NK-92 treated with Interleukin-12 subunit alpha and Interleukin-12 subunit beta, amount 100 ng/mL, for 24 hours (cell line): ENCODE data around the gene NFAT5.
"Not testable (repeated sequence)": the region's sequence is repeated elsewhere in the genome, so short reads cannot be mapped to it uniquely, and the experiment has no call there.

Source experiments
- DNase-seq: peaks from one replicate; lab custom pipeline; 2025; lab: John Stamatoyannopoulos, UW

The NFAT5 gene

DNA sequence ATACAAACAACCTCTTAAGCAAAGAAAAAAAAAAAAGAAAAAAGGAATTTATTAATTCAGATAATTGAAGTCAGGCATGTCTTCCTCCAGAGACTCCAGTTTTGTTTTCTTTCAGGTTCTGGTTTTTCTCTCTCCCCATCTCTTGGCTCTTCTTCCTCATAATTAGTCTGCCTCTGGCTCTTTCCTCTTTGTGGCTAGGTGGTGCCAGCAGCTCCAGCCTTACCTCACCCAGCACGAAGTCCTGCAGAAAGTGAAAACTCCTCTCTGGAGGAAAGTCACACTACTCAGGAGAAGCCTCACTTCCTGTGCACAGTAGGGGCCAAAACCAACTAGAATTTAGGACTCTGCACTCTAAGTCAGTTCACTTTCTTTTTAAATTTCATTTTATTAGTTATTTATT is 10.3 kb upstream of the NFAT5 start:
- DNase-seq = no peak

DNA sequence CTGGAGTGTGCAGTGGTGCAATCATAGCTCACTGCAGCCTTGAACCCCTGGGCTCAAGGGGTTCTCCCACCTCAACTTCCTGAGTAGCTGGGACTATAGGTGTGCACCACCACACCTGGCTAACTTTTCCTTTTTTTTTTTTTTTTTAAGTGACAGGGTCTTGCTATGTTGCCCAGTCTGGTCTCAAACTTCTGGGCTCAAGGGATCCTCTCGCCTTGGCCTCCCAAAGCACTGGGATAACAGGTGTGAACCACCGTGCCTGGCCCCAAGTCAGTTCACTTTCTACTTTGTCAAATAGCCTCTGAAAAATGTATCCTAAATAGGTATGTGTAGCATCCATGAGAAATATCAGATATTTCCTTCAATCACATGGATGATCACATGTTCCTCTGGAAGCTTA is 9.9 kb upstream of the NFAT5 start:
- no peak for DNase-seq

DNA sequence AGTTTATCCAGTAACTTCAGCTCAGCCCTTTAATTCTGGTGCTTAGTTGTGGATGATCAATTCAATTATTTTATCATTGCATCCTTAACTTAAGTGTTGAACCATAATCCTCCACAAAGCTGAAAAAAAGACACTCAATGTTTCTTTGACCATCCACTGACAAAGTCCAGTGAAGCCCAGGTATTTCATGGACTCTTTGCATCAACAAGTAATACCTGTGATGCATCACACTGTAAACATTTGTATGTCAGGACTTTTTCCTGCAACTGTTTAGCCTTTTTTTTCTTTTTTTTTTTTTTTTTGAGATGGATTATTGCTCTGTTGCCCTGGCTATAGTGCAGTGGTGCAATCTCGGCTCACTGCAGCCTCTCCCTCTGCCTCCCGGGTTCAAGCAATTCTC is 6.6 kb upstream of the NFAT5 start:
- no peak for DNase-seq

DNA sequence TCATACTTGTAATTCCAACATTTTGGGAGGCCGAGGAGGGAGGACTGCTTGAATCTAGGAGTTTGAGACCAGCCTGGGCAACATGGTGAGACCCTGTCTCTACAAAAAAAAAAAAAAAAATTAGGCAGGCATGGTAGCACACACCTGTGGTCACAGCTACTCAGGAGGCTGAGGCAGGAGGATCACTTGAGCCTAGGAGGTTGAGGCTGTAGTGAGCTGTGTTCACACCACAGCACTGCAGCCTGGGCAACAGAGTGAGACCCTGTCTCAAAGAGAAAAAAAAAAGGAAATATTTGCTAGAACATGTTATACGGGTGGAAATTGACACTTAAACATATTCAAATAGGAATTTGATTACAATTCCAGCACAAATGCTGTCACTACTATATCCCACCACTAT is 4.4 kb upstream of the NFAT5 start:
- DNase-seq = not testable (repeated sequence)

- DNase-seq = no peak
Measured at GRCh38 chr16:69561901-69562300, 3.9 kb upstream of the NFAT5 start.

DNA sequence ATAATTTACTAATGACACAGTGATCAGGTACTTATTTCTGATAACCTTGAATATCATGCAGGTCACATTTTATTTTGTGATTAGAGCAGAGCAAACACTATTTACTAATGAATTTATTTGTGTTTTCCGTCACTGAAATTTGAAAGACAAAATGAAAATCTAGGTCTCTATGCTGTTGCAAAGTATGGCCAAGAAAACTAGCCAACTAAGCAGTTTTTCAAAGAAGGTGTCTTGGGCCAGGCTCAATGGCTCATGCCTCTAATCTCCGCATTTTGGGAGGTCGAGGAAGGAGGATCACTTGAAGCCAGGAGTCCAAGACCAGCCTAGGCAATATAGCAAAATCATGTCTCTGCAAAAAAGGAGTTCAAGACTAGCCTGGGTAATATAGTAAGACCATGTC is 3.0 kb upstream of the NFAT5 start:
- DNase-seq = no peak

DNA sequence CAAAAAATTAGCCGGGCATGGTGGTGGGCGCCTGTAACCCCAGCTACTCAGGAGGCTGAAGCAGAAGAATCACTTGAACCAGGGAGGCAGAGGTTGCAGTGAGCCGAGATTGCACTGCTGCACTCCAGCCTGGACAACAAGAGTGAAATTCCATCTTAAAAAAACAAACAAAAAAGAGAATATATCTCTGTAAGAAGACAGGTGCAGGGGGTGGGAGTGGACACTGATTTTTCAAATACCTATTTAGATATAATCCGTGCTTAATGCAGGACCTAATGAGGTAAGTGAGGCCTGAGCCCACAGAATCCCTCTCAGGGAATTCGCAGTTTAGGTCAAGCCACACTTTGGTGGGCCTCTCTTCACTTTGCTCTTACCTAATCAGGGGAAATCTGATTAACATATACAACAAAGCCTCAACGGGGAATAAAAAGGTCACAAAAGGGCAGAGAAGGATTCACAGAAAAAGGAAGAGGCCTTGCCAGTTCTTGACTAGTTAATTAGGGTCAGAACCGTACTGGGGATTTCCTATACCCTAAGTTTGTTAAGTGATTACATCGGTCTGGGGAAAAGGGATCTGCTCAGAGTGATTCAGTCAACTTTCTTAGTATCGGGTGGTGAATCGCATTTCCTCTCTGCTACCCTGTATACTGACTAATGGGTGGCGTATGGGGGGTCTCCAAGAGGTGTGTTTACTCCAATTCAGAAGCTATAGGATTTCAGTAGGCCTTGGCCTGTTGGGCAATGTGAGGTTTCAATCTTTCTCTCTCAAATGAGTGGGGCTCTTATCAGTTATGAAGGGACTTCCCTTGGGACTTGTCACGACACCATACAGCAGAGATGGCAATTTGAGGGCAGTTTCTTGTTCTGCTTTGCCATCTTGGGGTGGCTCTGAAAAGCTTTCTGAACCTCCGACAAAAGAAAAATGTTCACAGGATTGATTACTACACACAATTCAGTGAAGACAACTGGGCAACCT is 1.9 kb upstream of the NFAT5 start:
- DNase-seq = peak; percentile 40

- DNase-seq = no peak
Measured at GRCh38 chr16:69564845-69565670, 708 bp upstream of the NFAT5 start.

- DNase-seq = peak; percentile 61
Measured at GRCh38 chr16:69566240-69566980, 644 bp downstream of the NFAT5 start.

DNA sequence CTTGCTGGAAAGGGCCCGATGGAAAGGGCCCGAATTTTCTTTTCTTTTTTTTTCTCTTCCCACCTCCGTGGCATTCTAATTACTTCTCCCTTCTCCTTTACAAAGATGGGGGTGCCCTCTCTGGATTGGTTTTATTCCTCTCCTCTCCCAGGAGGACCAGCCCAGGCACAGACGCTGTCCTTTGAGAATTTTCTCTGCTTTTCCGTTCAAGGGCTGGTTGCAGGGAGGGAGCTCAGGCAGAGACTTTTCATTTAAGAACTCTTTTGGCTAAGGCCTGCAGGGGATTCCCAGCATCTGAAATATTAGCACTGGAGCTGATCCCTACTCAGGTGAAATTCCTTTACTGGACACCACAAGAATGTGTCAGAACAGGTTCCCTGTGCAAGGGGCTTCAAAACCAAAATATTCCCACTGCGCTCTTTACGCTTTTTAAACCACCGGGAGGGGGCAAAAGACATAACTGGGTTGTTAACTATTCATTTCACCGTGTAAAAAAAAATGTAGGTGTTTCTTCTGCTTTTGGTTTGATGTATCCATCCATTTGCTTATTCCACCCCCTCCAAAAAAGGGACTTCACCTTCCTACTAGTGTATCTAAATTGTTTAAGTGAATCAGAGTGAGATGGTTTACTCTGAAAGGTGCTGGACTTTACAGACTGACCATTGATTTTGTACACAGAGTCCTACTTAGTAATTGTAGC is 1.4 kb downstream of the NFAT5 start:
- DNase-seq = no peak

GRCh38 chr16:69568676-69569075 is 2.9 kb downstream of the NFAT5 start:
- DNase-seq = no peak

DNA sequence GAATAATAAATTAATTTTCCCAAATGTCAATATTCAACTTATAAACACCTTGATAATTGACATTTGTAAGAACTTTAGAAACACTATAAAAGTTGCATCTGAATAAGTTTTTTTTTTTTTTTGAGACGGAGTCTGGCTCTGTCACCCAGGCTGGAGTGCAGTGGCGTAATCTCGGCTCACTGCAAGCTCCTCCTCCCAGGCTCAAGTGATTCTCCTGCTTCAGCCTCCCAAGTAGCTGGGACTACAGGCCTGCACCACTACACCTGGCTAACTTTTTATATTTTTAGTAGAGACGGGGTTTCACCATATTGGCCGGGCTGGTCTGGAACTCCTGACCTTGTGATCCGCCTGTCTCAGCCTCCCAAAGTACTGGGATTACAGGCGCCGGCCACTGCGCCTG is 13.0 kb downstream of the NFAT5 start:
- not testable (repeated sequence) for DNase-seq

DNA sequence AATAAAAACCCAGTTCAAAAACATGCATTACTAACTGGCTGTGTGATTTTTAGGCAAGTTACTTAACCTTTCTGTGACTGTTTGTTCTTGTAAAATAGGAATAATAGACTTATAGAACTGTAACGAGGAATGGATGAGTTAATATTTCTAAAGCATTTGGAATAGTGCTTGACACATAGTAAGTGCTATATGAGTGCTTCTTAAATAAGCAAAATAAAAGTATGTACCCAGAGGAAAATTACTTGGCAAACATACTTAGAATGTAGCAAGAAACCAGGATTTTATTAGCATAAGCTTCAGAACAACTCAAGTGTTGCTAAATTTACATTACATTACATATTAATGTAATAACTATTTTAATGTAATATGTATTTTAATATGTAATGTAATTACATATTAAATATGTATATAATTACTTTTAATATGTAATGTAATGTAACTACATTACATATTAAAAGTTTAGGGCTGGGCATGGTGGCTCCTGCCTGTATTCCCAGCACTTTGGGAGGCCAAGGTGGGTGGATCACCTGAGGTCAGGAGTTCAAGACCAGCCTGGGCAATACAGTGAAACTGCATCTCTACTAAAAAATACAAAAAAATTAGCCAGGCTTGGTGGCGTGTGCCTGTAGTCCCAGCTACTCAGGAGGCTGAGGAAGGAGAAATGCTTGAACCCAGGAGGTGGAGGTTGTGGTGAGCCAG is 14.2 kb downstream of the NFAT5 start:
- DNase-seq = no peak

GRCh38 chr16:69581297-69581696 is 15.5 kb downstream of the NFAT5 start:
- no peak for DNase-seq

- not testable (repeated sequence) for DNase-seq
Measured at GRCh38 chr16:69584493-69584892, 18.7 kb downstream of the NFAT5 start.

- no peak for DNase-seq
Measured at GRCh38 chr16:69589434-69590269, 23.9 kb downstream of the NFAT5 start.

DNA sequence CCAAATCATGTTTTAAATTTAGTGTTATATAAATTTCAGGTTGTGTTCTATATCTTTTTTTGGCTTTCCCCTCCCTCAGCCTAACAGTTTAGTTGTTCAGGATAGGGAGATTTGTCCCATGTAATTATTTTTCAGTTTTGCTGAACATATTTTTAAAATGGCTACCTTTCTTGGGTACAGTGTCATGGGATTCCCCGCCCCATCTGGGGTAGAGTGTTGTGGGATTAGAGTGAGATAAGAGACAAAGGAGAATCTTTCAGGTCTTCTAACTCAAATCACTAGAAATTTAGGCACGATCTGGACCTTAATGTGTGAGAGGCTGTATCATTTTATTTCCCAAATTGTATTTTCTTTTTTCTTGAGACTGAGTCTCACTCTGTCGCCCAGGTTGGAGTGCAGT is 24.8 kb downstream of the NFAT5 start:
- no peak for DNase-seq

GRCh38 chr16:69593751-69594255 is 28.0 kb downstream of the NFAT5 start:
- no peak for DNase-seq

- no peak for DNase-seq
Measured at GRCh38 chr16:69595127-69596036, 29.6 kb downstream of the NFAT5 start.
